KBM-7 (cell line): ENCODE results near the gene FDCSP.
"Not testable (repeated sequence)": the region's sequence is repeated elsewhere in the genome, so short reads cannot be mapped to it uniquely, and the experiment has no call there.

Experiments
- DNase-seq: peaks from one replicate; pipeline ENCODE4 v3.0.0-alpha.2; 2015
- in situ Hi-C: fragments of 300-500 bp; cut with MboI; formaldehyde crosslinking; loops from 2 replicates; pipeline ENCODE4 v1.14.3; 2020; ENCODE audit warnings: low sequenced_read_pairs, low pct_unique_long_range_greater_than_20kb, mixed read lengths

FDCSP gene

GRCh38 chr4:70225824-70226223, at the start of gene FDCSP:
Gene FDCSP (plus strand): TSS chr4:70226124. CDS start chr4:70231195, 5,071 bp downstream.
- in situ Hi-C loops, result no loop called here

GRCh38 chr4:70177090-70177489, 48.8 kb upstream of the FDCSP start:
- no peak for DNase-seq
- in situ Hi-C loops, result no loop called here

More at GRCh38 chr4:70225824-70226223, at the start of gene FDCSP:
- DNase-seq, result no peak

GRCh38 chr4:70178075-70178660, 47.8 kb upstream of the FDCSP start:
- no peak for DNase-seq
- in situ Hi-C loops, result no loop called here

GRCh38 chr4:70179811-70180210, 46.1 kb upstream of the FDCSP start:
- DNase-seq, result no peak
- in situ Hi-C loops, result no loop called here

- DNase-seq, result no peak
- in situ Hi-C loops, result no loop called here
These were observed 44.1 kb upstream of the FDCSP start for GRCh38 chr4:70181864-70182263.

- DNase-seq, result no peak
- in situ Hi-C loops, result no loop called here
These were observed 43.3 kb upstream of the FDCSP start for GRCh38 chr4:70182517-70183167.

- peak; percentile 39 for DNase-seq
- in situ Hi-C loops, result no loop called here
These were observed 42.6 kb upstream of the FDCSP start for GRCh38 chr4:70183168-70183939.

GRCh38 chr4:70183940-70184246, 42.0 kb upstream of the FDCSP start:
- DNase-seq, result no peak
- in situ Hi-C loops, result no loop called here

- in situ Hi-C loops, result no loop called here
- no peak for DNase-seq
These were observed 38.7 kb upstream of the FDCSP start for GRCh38 chr4:70187216-70187615.

- DNase-seq, result no peak
- in situ Hi-C loops, result no loop called here
These were observed 35.3 kb upstream of the FDCSP start for GRCh38 chr4:70190579-70190978.

GRCh38 chr4:70191647-70192046, 34.3 kb upstream of the FDCSP start:
- DNase-seq, result no peak
- in situ Hi-C loops, result no loop called here

- DNase-seq, result no peak
- in situ Hi-C loops, result no loop called here
These were observed 33.0 kb upstream of the FDCSP start for GRCh38 chr4:70192895-70193294.

GRCh38 chr4:70195425-70195824, 30.5 kb upstream of the FDCSP start, which contains the start of gene ODAM:
Gene ODAM (plus strand): TSS chr4:70195725. CDS start chr4:70196544, 819 bp downstream.
- no peak for DNase-seq
- in situ Hi-C loops, result no loop called here

- in situ Hi-C loops, result no loop called here
- DNase-seq, result no peak
These were observed 29.1 kb upstream of the FDCSP start for GRCh38 chr4:70196857-70197256.

GRCh38 chr4:70197842-70198241, 28.1 kb upstream of the FDCSP start:
- DNase-seq, result no peak

GRCh38 chr4:70203601-70204000, 22.3 kb upstream of the FDCSP start:
- no peak for DNase-seq
- in situ Hi-C loops, result no loop called here

More at GRCh38 chr4:70197842-70198241, 28.1 kb upstream of the FDCSP start:
- in situ Hi-C loops, result no loop called here

GRCh38 chr4:70212752-70213151, 13.2 kb upstream of the FDCSP start:
- DNase-seq, in situ Hi-C loops: not testable (repeated sequence)

GRCh38 chr4:70216109-70216508, 9.8 kb upstream of the FDCSP start:
- in situ Hi-C loops, DNase-seq: not testable (repeated sequence)

GRCh38 chr4:70216550-70216949, 9.4 kb upstream of the FDCSP start:
- DNase-seq, in situ Hi-C loops: not testable (repeated sequence)

GRCh38 chr4:70221389-70221788, 4.5 kb upstream of the FDCSP start:
- in situ Hi-C loops, DNase-seq: not testable (repeated sequence)
